NCI-H2081 (cell line): ENCODE data around the gene YES1.
"Not testable (repeated sequence)": the region's sequence is repeated elsewhere in the genome, so short reads cannot be mapped to it uniquely, and the experiment has no call there.

Experiments used
- DNase-seq, 2 experiments: peaks; one replicate each; lab custom pipeline; 2025; lab: John Stamatoyannopoulos, UW

YES1 gene

DNA sequence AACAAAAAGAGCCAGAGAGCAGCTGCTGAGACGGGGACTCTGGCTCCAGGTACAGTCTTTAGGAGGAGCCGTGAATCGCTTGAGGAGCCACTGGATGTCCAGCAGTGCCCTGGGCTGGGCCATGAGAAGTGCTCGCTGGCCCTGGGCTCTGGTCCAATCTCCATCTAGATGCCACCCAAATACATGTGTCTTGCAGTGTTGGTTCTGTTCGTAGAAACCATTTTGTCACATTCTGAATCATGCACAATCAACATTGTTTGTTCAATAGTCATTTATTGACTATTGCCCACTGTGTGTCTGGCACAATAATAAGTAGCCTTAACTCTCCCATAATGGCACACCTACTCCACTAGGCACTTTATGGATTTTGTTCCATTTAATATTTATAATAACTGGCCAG lies 128.5 kb downstream of the YES1 start:
- peak in 1 of 2 experiments; percentile 65 for DNase-seq

DNA sequence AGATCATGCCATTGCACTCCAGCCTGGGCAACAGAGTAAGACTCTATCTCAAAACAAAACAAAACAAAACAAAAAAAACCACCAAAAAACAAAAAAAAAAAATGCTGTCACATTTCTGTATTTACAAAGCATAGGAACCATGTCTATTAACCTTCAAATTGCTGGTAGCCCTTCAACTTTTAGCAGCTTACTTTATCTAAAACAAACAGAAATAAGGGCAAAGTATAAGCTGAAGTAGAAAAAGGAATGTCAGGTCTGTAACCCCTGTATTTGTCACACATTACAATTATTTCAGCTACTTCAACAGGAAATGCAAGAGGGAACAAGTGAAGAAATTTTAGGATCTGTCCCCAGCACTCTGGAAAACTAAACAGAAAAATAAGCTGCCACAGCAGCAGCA lies 129.2 kb downstream of the YES1 start:
- DNase-seq = no peak

DNA sequence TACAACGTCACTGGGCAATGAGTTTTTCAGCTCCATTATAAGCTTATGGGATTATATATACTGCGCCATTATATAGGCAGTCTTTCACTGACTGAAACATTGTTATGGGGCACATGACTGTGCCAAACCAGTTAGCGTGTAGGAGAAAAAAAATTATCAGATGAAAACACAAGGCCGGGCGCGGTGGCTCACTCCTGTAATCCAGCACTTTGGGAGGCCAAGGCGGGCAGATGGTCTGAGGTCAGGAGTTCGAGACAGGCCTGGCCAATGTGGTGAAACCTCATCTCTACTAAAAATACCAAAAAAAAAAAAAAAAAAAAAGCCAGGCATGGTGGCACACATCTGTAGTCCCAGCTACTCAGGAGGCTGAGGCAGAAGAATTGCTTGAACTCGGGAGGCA lies 129.6 kb downstream of the YES1 start:
- DNase-seq = not testable (repeated sequence)

DNA sequence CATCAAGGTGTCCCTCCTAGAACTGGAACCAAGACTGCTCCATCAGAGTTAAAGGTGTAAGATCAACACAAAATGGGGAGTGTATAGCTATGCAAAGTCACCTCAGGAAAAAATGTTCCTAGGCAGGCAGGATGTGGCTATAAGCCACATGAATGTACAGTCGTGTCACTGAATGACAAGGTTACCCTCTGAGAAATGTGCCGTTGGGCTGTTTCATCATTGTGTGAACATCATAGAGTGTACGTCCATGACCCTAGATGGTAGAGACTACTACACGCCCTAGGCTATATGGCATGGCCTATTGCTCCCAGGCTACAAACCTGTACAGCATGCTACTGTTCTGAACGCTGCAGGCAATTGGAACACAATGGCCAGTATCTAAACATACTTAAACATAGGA lies 130.1 kb downstream of the YES1 start:
- DNase-seq = no peak

DNA sequence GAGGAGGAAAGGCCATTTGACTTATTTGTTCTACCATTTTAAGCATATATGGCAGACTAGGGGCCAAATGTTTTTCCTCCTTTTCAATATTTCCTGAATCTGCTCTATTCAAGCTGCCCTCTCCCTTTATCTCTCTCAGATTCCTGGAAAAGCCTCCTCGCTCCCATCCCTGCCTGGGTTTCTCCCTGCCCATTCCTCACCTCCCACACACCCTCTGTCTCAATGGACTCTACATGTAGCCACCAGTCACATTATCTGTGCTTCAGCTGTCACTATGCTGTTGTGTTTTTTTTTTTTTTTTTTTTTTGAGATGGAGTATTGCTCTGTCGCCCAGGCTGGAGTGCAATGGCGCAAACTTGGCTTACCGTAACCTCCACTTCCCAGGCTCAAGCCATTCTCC lies 131.7 kb downstream of the YES1 start:
- DNase-seq = no peak

DNA sequence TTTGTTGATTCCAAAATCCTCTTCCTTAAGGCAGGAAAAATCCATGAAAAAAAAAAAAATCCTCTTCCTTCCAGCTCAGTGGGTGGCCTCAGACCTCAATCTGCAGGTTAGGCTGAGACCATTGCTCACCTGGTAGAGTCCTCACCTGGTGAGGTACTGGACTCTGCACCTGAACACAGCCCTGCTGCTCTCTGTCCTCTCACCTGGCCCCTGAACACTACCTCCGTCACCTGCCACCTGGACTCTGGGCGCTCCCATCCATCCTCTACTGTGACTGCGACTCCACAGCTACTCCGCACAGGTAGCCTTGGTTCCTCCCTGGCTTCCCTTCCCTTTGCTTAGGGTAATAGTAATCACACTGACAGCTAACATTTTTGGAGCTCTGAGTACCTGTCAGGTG lies 132.5 kb downstream of the YES1 start:
- no peak for DNase-seq

DNA sequence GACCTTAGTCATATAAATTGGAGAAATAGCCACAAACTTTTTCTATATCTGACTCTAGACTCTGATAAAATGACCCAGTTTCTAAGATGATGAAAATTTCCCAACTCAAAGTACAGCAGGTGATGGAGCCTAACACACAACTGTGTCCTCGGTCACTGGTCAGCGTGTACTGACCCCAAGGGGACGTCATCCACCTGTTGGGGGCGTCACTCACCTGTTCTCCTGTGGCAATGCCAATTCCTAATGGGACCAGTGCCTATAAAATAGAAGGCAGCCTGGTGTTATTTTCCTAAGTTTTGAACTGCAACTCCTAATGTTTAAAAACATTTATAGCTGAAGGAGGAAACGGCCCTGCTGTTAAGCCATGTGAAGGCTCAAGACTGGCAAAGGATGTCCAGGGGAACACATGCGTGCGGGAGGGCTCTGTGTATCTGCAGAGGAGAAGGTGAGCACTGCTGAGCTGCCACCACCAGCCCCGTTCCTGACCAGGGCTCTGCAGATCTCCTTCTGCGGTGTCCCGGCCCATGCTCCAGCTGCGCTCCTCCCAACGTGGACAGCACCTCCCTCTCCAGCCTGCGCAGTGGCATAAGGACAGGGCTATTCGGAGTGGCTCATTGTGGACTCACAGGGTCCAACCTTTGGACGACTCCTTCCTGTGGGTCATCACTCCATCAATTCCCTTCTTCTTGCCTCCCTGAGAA lies 133.4 kb downstream of the YES1 start:
- DNase-seq = no peak

DNA sequence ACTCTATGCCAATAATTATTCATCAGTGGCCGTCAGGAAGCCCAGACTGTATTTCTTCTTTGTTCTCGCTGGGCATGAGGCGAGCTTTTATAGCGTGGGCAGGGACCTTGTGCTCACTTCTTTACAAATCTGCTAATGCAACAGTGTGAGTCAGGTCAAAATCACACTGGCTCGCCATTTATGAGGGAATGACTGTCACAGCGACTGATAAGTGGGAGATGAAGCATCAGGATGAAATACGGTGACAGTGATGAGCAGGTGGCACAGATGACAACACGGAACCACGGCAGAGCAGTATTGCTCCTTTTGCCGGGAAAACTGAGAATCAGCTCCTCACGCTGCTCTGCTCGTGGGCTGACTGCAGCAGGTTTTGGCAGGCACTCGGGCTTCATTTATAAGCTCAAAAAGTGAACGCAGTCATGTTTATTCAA lies 134.1 kb downstream of the YES1 start:
- no peak for DNase-seq

DNA sequence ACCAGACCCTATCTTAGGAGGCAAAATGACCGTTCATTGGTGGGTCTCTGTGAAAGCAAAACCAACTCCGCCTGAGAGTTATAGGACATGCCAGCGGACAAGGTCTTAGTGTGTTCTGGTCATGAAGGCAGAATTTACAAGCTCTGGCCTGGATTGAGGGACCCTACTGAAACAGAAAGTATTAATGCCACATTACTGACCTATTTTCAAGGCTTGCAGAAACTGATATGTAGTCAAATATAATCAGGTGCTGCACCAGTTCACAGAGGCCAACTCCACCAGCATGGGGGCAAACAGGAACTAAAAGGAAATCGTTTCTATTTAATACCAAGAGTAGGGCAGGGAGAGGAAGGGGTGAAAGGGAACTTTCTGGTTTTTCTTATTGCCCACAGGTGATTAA lies 134.9 kb downstream of the YES1 start:
- DNase-seq = no peak

DNA sequence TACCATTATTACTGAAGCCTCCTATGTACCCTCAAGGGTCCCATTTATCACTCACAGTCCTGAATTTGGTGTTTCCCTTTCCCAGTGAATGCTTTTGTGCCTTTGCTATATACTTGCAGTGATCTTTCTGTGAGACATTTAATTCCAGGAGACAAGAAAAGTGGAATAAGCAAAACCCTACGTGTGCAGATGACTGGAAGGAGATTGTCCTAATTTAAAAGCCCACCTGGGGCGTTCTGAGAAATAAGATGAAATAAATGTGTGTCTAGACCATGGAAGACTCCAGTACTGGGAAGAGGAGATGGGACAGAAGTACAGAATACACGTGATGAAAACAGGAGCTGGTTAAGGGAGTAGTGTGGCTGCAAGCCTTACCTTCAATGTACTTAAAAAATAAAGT lies 135.3 kb downstream of the YES1 start:
- no peak for DNase-seq

DNA sequence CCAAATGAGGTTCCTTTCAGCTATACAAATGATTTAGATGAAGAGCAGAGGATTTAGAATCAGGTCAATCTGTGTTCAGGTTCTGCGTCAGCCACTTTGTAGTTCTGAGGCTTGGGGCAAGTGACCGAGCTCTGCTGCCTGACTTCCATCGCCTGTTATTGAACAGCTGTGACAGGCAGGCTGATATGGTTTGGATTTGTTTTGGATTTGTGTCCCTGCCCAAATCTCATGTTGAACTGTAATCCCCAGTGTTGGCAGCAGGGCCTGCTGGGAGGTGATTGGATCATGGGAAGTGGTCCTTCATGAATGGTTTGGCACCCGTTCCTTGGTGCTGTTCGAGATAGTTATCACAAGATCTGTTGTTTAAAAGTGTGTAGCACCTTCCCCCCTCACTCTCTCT lies 136.0 kb downstream of the YES1 start:
- DNase-seq = no peak

DNA sequence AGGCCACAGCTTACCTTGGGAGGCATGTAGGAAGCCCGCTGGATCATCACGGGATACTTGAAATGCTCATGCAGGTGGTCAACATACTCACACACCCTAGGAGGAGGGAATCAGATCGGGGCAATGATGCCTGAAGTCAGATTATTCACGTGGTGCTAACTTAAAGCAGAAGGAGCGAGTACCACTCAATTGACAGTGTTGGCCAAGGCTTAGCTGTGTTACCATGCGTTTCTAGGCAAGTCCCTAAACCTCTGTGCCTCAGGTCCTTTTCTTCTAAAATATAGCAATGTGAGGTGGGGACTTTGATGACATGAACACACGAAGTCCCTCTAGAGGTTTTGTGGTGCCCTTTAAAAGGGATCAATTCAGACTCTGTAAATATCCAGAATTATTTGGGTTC lies 136.7 kb downstream of the YES1 start:
- DNase-seq = no peak

DNA sequence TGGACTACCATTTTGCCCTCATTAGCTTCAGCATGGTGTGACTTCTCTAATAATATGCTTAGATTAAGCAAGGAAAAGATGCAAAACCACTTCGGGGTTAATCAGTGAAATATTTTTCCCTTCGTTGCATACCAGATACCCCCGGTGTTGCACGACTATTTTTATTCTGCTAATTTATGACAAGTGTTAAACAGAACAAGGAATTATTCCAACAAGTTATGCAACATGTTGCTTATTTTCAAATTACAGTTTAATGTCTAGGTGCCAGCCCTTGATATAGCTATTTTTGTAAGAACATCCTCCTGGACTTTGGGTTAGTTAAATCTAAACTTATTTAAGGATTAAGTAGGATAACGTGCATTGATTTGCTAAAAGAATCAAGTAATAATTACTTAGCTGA lies 138.3 kb downstream of the YES1 start:
- no peak for DNase-seq

DNA sequence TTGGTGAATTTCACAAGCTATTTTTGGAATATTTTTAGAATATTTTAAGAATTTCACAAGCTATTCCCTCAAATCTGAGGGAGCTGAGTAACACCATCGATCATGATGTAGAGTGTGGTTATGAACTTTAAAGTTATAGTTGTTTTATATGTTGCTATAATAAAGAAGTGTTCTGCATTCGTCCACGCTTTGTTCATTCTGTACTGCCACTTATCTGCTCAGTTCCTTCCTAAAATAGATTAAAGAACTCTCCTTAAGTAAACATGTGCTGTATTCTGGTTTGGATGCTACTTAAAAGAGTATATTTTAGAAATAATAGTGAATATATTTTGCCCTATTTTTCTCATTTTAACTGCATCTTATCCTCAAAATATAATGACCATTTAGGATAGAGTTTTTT lies 138.7 kb downstream of the YES1 start:
- no peak for DNase-seq
